ENCODE measurements around the gene LIN52.

DNA sequence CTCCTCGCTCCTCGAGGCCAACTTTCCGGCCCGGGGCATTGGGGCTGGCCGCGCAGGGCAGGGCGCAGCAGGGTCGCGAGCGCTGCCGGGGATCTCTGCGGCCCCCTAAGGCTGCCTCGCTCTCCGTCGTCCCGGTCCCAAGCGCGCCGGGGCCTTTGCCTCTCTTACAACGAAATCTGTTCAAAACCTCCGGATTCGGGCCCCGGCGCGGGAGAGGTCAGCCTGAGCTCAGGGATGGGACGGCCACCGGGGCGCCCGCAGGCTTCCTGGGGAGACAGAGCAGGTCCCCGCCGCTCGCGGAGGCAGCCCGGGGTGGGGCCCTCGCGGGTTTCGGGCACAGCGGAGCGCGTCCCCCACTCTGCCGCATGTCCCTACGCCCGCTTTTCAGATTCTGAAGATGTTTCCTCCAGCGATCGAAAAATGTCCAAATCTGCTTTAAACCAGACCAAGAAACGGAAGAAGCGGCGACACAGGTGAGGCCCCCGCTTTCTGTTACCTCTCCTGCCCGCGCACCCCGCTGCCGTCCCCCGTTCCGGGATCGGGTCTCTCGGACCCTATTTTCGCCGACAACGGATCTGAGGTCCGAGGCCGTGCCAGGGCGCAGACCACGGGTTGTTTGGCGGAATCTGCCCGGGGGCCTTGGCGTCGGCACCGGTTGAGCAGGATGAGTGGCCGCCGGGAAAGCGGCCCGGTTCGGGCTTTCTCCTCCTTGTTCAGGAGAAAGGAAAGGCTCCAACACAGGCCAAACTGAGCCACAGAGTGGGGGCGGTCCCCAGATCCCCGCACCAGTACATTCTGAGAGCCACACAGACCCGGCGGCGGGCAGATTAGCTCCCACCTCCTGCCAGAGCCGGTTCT is 156.3 kb downstream of the LIN52 start:
- TF ChIP-seq, protein P1, sequence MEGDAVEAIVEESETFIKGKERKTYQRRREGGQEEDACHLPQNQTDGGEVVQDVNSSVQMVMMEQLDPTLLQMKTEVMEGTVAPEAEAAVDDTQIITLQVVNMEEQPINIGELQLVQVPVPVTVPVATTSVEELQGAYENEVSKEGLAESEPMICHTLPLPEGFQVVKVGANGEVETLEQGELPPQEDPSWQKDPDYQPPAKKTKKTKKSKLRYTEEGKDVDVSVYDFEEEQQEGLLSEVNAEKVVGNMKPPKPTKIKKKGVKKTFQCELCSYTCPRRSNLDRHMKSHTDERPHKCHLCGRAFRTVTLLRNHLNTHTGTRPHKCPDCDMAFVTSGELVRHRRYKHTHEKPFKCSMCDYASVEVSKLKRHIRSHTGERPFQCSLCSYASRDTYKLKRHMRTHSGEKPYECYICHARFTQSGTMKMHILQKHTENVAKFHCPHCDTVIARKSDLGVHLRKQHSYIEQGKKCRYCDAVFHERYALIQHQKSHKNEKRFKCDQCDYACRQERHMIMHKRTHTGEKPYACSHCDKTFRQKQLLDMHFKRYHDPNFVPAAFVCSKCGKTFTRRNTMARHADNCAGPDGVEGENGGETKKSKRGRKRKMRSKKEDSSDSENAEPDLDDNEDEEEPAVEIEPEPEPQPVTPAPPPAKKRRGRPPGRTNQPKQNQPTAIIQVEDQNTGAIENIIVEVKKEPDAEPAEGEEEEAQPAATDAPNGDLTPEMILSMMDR (IDR thresholded peaks at IDR 0.05; ENCODE audit: extremely low read depth in 1 of 2, insufficient read depth in 1 of 2, low read depth in 1 of 2, low read length in 2 of 2) = no peak
- no peak for TF ChIP-seq POLR2A (IDR thresholded peaks at IDR 0.05; ENCODE audit: low read depth, low read length)
- no peak for TF ChIP-seq POLR2AphosphoS5 (IDR thresholded peaks at IDR 0.05; ENCODE audit: insufficient read depth, low read depth, low read length)
- no peak for TF ChIP-seq MYC (IDR thresholded peaks at IDR 0.05; ENCODE audit: low read depth, low read length)
- TF ChIP-seq EZH2 (IDR thresholded peaks at IDR 0.05; ENCODE audit: borderline replicate concordance, low read depth, low read length, severe bottlenecking) = peak; percentile 95
- TF ChIP-seq GATA2 (IDR thresholded peaks at IDR 0.05; ENCODE audit: insufficient read depth, insufficient read length, low read depth, low read length) = no peak
- TF ChIP-seq JUN (IDR thresholded peaks at IDR 0.05; ENCODE audit: borderline replicate concordance, insufficient read depth, insufficient read length, low read depth) = no peak

All from endothelial cell of umbilical vein (primary cell).